ENCODE measurements around the gene VPS52.

The VPS52 gene

GRCh38 chr6:33299237-33299944 is 27.7 kb upstream of the VPS52 start (continued):
- TF ChIP-seq ZBTB6 (tag by site-specific recombination; IDR thresholded peaks at IDR 0.05) (0 out of 2 replicates have a peak, but pooled peaks have one; percentile 43), GLIS2 (tag by site-specific recombination; IDR thresholded peaks at IDR 0.05) (no peak), SP3 (tag by site-specific recombination; IDR thresholded peaks at IDR 0.05) (peak; percentile 95), ELK4 (IDR thresholded peaks at IDR 0.05; ENCODE audit: borderline replicate concordance, low read depth, low read length) (peak; percentile 94), SALL2 (tag by site-specific recombination; IDR thresholded peaks at IDR 0.05; ENCODE audit: borderline replicate concordance) (no peak), ZNF223 (tag by site-specific recombination; IDR thresholded peaks at IDR 0.05) (no peak), ZNF184 (tag by site-specific recombination; IDR thresholded peaks at IDR 0.05) (0 out of 2 replicates have a peak, but pooled peaks have one; percentile 7), HOXD13 (CRISPR knock-in tag; IDR thresholded peaks at IDR 0.05; ENCODE audit: borderline replicate concordance) (no peak), BCL11A (tag by site-specific recombination; IDR thresholded peaks at IDR 0.05; ENCODE audit: low read depth) (peak; percentile 91), KLF16 (tag by site-specific recombination; IDR thresholded peaks at IDR 0.05) (peak; percentile 64), ZNF140 (tag by site-specific recombination; IDR thresholded peaks at IDR 0.05) (no peak), ZNF513 (tag by site-specific recombination; IDR thresholded peaks at IDR 0.05) (no peak), YY1 (tag by site-specific recombination; IDR thresholded peaks at IDR 0.05) (no peak), ZNF473 (tag by site-specific recombination; IDR thresholded peaks at IDR 0.05) (no peak), ZNF791 (tag by site-specific recombination; IDR thresholded peaks at IDR 0.05) (no peak), ZNF624 (tag by site-specific recombination; IDR thresholded peaks at IDR 0.05) (no peak), ZNF416 (tag by site-specific recombination; IDR thresholded peaks at IDR 0.05) (no peak), ZNF221 (tag by site-specific recombination; IDR thresholded peaks at IDR 0.05; ENCODE audit: borderline replicate concordance) (no peak), ZNF404 (tag by site-specific recombination; IDR thresholded peaks at IDR 0.05) (no peak), ZBTB48 (tag by site-specific recombination; IDR thresholded peaks at IDR 0.05) (peak; percentile 48; the same call in 1 of the 2 replicates), ZNF776 (tag by site-specific recombination; IDR thresholded peaks at IDR 0.05; ENCODE audit: borderline replicate concordance) (no peak), HOXA7 (CRISPR knock-in tag; IDR thresholded peaks at IDR 0.05; ENCODE audit: borderline replicate concordance) (no peak), ZBTB8A (tag by site-specific recombination; IDR thresholded peaks at IDR 0.05) (0 out of 2 replicates have a peak, but pooled peaks have one; percentile 29), ZNF433 (tag by site-specific recombination; IDR thresholded peaks at IDR 0.05; ENCODE audit: low read depth) (no peak), GLIS1 (tag by site-specific recombination; IDR thresholded peaks at IDR 0.05) (peak; percentile 31; the same call in 1 of the 2 replicates), ZSCAN30 (tag by site-specific recombination; IDR thresholded peaks at IDR 0.05) (peak; percentile 72), ZNF585B (tag by site-specific recombination; IDR thresholded peaks at IDR 0.05) (no peak; the same call in 1 of the 2 replicates), ZNF37A (tag by site-specific recombination; IDR thresholded peaks at IDR 0.05) (no peak), GFI1B (tag by site-specific recombination; IDR thresholded peaks at IDR 0.05) (no peak), HOXC10 (CRISPR knock-in tag; IDR thresholded peaks at IDR 0.05) (peak; percentile 86), BCL11B (tag by site-specific recombination; IDR thresholded peaks at IDR 0.05; ENCODE audit: low read depth) (peak; percentile 89), ZNF350 (tag by site-specific recombination; IDR thresholded peaks at IDR 0.05) (no peak), ZNF521 (tag by site-specific recombination; IDR thresholded peaks at IDR 0.05) (no peak), ZXDB (tag by site-specific recombination; IDR thresholded peaks at IDR 0.05) (peak; percentile 85), ZNF335 (tag by site-specific recombination; conservative IDR thresholded peaks at IDR 0.05) (peak; percentile 74; the same call in 1 of the 2 replicates), ZNF660 (tag by site-specific recombination; IDR thresholded peaks at IDR 0.05) (peak; percentile 87), KLF9 (tag by site-specific recombination; IDR thresholded peaks at IDR 0.05; ENCODE audit: low read depth) (peak; percentile 96)
- TF ChIP-seq, protein P1, sequence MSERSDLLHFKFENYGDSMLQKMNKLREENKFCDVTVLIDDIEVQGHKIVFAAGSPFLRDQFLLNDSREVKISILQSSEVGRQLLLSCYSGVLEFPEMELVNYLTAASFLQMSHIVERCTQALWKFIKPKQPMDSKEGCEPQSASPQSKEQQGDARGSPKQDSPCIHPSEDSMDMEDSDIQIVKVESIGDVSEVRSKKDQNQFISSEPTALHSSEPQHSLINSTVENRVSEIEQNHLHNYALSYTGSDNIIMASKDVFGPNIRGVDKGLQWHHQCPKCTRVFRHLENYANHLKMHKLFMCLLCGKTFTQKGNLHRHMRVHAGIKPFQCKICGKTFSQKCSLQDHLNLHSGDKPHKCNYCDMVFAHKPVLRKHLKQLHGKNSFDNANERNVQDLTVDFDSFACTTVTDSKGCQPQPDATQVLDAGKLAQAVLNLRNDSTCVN (tag by site-specific recombination; optimal IDR thresholded peaks at IDR 0.05), result peak; percentile 35
